IPS-18c (cell line): ENCODE results near the gene TBC1D14.

Experiments
- H3K4me3 ChIP-seq: 2 replicates; pipeline ENCODE4 v1.7.0; 2013; ENCODE audit warnings: low read depth, mild to moderate bottlenecking, low read length, moderate library complexity; ENCODE audit not compliant: insufficient read depth
- H3K9me3 ChIP-seq: one replicate; pipeline ENCODE4 v1.6.1; 2013; ENCODE audit warnings: mild to moderate bottlenecking, low read length, moderate library complexity; ENCODE audit not compliant: control insufficient read depth, insufficient read depth

Gene TBC1D14

DNA sequence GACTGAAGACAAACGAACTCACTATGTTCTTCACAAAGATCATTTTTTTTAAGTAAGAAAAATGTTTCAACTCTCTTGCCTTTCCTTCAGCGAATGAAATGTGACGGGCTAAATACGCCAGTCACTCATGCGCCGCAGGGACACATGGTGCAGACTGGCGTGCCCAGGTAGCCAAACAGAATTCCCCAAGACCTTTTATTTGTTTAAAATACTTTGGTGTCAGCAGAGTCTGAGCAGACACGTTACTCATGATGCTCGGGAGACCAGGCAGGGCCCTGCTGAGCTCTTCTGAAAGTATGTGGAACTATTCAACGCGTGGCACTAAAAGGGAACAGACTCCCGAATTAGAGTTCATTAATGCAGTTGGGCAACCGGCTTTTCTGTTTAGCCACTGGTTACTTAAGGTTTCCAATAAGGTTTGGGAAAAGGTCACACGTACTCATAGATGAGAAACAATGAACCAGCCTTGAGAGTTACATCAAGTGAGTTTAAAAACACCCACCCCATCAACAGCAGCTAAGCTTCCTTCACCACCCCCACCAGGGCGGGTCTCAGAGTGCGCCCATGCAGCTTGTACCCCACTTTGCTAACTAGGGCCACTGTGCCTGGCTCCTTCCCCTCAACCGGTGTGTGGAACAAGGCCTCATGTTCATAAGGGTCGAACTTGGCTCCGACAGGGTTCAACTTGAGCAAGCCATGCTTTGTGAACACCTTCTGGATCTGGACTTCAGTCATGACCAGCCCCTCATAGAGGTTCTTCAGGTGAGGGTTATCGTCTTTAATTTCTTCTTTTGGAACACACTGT lies 150.9 kb downstream of the TBC1D14 start:
- H3K4me3 ChIP-seq, result no peak overlapping the region
- H3K9me3 ChIP-seq, result no peaks in the 10 kb centered on the region

- no peak overlapping the region for H3K4me3 ChIP-seq
Observed at GRCh38 chr4:7061815-7062214, 152.2 kb downstream of the TBC1D14 start.

DNA sequence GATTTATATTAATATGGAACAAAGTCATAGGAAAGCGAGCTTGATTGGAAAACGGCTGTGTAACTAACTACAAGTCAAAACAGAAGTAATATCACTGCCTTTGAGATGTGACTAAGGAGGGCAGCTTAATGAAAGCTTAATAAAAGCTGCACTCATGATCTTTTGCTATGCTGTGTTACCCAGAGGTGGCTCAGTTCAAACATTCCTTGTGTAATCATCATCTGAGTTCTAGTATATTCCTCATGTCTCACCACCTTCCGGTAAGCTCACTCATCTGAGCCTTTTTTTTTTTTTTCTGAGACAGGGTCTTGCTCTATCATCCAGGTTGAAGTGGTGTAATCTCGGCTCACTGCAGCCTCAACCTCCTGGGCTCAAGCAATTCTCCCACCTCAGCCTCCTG lies 153.2 kb downstream of the TBC1D14 start:
- H3K9me3 ChIP-seq, result no peaks in the 10 kb centered on the region

More at GRCh38 chr4:7061815-7062214, 152.2 kb downstream of the TBC1D14 start:
- no peaks in the 10 kb centered on the region for H3K9me3 ChIP-seq

GRCh38 chr4:7063362-7063761 lies 153.7 kb downstream of the TBC1D14 start:
- no peak overlapping the region for H3K4me3 ChIP-seq
- no peaks in the 10 kb centered on the region for H3K9me3 ChIP-seq

More for the DNA sequence above, 153.2 kb downstream of the TBC1D14 start:
- no peak overlapping the region for H3K4me3 ChIP-seq

DNA sequence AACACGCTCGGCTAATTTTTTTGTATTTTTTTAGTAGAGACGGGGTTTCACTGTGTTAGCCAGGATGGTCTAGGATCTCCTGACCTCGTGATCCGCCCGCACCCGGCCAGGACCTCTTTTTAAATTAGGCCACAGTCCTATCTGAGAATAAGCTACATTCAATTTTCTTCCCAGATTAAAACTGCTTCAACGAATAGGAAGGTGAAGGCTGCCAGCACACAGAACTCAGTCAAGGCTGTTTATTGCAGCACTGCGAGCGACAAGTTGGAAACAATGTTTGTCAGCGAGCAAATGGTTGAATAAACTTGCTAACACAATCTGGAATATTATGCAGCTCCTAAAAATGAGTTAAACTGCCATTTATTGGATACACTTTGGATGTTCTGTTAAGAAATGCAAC lies 156.4 kb downstream of the TBC1D14 start:
- Histone ChIP-seq H3K4me3 (no peak overlapping the region), H3K9me3 (no peaks in the 10 kb centered on the region)

DNA sequence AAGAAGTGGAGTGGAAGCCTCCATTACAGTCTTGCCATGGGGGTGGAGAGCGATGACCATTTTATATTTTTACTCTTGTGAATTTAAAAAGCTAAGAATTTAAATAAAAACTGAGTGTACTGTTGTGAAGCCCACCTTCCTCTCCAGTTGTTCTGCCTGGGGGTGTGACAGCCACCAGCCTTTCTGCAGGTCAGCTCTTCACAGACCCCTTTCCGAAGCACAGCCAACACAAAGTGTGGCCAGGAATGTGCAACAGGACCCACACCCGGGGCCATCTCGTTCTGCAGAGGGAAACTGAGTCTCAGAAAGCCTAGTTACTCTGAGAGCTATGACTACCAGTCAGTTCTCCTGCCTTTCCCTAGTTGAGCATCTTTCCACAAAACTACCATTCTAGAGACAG lies 156.9 kb downstream of the TBC1D14 start:
- peak overlapping the region; percentile 5; the same call in 1 of the 2 replicates for H3K4me3 ChIP-seq
- H3K9me3 ChIP-seq, result no peaks in the 10 kb centered on the region

DNA sequence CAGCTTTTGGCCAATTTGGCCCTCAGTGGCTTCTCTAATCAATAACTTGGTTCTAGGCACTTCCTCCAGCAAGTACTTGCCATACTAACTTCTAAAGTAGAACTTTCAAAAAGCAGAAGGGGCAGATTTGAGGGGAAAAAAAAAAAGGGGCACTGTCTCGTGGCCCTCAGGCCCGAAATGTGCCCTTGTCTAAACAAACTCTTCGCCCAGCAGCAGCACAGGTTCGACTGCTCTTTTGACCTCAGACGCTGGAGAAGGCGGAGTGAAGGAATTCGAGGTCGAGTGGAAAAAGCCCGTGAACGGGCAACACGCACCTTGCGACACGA lies 157.5 kb downstream of the TBC1D14 start:
- Histone ChIP-seq H3K9me3 (no peaks in the 10 kb centered on the region), H3K4me3 (peak overlapping the region; percentile 92)

GRCh38 chr4:7067452-7068278 lies 158.0 kb downstream of the TBC1D14 start, which contains the start of gene GRPEL1:
Gene GRPEL1 (minus strand): TSS chr4:7068064. CDS start chr4:7068032, 32 bp downstream.
- H3K9me3 ChIP-seq, result no peaks in the 10 kb centered on the region
- H3K4me3 ChIP-seq, result peak within 1 kb of the TSS; percentile 92

DNA sequence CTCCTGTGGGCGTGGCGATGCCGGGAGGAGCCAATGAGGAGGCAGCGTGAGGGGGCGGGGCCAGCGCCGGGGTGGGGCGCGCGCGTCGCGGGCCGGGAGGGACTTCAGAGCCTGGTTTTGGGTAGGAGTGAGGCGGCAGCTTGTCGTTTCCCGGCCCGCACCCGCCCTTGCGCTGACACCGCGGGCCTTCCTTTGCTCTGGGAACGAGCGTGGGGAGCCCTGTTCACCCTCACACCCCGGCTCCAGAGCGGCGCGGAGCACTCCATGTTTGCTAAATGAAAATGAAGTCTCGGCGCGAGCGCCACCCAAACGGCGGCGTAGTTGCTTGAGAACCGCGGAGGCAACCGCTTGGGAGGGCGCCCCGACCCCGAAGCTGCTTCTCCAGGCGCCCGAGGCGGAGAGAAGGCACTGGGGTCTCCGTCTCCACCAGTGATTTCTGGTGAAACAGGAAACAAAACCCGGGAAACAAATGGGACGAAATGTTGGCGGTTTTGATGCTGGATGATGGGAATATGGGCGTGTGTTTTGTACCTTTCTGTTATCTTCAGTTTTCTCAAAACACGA lies 158.7 kb downstream of the TBC1D14 start:
- Histone ChIP-seq H3K4me3 (peak overlapping the region; percentile 79), H3K9me3 (no peaks in the 10 kb centered on the region)

GRCh38 chr4:7068883-7069282 lies 159.3 kb downstream of the TBC1D14 start:
- Histone ChIP-seq H3K9me3 (no peaks in the 10 kb centered on the region), H3K4me3 (peak overlapping the region; percentile 79)

DNA sequence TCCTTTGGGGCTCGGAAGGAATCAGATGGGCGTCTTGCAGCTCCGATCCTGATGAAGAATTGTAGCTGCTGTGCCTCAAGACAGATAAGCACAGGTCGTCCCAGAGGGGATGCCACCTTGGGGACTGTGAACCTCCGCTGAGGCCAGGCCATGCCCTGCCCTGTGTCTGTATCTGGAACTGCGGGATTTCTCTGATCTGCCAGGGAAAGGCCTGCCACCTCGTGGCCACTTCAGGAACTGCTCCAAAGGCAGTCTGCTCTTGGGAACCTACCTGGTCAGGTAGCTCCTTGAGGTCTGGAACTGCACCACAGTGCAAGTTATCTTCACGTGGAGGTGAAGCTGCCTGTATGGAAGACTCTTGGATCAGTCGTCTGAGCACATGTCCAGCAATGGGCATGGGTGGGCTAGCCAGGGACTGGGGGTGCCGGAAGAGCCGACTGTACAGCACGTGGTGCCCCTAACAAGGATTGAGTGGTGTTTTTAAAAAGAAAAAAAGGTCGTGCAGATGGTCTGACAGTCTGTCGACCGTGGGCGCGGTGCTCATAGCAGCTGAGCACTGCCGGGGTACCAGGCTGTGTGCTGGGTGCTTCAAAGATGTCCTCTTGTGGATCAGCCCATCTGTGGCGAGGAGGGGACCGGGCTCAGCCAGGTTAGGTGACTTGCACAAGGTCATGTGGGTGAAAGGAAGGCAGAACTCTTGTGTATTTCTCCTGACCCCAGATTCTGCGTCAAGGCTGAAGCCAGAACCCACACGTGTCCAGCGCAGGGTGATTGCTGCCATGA lies 161.3 kb downstream of the TBC1D14 start:
- H3K9me3 ChIP-seq, result no peaks in the 10 kb centered on the region
- H3K4me3 ChIP-seq, result no peak overlapping the region

- no peaks in the 10 kb centered on the region for H3K9me3 ChIP-seq
Observed at GRCh38 chr4:7073059-7073458, 163.4 kb downstream of the TBC1D14 start.

GRCh38 chr4:7073526-7074390 lies 164.1 kb downstream of the TBC1D14 start:
- H3K4me3 ChIP-seq, result no peak overlapping the region
- no peaks in the 10 kb centered on the region for H3K9me3 ChIP-seq

More at GRCh38 chr4:7073059-7073458, 163.4 kb downstream of the TBC1D14 start:
- no peak overlapping the region for H3K4me3 ChIP-seq

DNA sequence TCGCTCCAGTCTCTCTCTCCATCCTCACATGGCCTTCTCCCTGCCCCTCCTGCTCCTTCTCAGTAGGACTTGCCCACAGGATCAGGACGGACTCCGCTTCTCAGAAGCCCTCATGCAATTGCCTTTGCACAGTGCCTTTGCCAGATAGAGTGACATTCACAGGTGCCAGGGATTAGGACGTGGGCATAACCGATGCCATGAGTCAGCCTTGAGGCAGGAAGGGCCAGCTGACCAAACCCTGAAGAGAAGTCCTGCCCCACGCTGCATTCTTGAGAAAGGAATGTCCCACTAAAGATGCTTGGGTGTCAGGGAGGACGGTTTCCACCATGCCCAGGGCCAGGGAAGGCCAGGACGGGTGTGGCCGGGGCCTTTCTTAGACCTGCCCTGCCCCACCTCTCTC lies 164.8 kb downstream of the TBC1D14 start:
- H3K4me3 ChIP-seq, result no peak overlapping the region

GRCh38 chr4:7075962-7076695 lies 166.5 kb downstream of the TBC1D14 start:
- Histone ChIP-seq H3K9me3 (peaks cover 2% of the 10 kb centered on the region), H3K4me3 (no peak overlapping the region)

More for the DNA sequence above, 164.8 kb downstream of the TBC1D14 start:
- peaks cover 2% of the 10 kb centered on the region for H3K9me3 ChIP-seq

GRCh38 chr4:7076696-7077082 lies 167.1 kb downstream of the TBC1D14 start:
- H3K9me3 ChIP-seq, result peaks cover 2% of the 10 kb centered on the region
- H3K4me3 ChIP-seq, result no peak overlapping the region
